A549 (cell line): Measurements from ENCODE around the gene RALGDS. TPM values are rescaled to one million over a fixed set of nuclear protein-coding genes. Genes with fewer than 3 reads are reported as not detected.

Experiments
- ATAC-seq, 2 experiments: fragments of 200-7000 bp in 1 of 2; fragments of >200 bp in 1 of 2; cut with Nextera tagmentation in 1 of 2; cut with Tn5 transposase in 1 of 2; 3 replicates each; pipeline versions ENCODE4 v1.8.0 to v1.9.1; 2018 to 2020; ENCODE audit warnings: mild to moderate bottlenecking in 1 of 2, moderate library complexity in 1 of 2
- CTCF ChIA-PET: fragments of 300-600 bp; sonication (Branson Sonifier 250); formaldehyde crosslinking; extraction: SDS; loops from one replicate; lab custom pipeline; 2021; ENCODE audit warnings: antibody characterized with exemption, inconsistent platforms; lab: Yijun Ruan, JAX
- POLR2A ChIA-PET: fragments of 350-600 bp; formaldehyde crosslinking; extraction: SDS; loops from one replicate; lab custom pipeline; 2021; ENCODE audit warnings: antibody characterized with exemption, inconsistent platforms; lab: Yijun Ruan, JAX
- DNase-seq, 2 experiments: peaks; one replicate each; pipeline versions ENCODE4 v3.0.0 to v3.0.0-alpha.2; 2011 to 2016; ENCODE audit warnings: low read depth in 1 of 2, low spot score in 1 of 2
- FAIRE-seq: peaks from 2 replicates; lab custom pipeline; 2011; peaks lifted over from hg19 to GRCh38; lab: Jason Lieb, UNC
- H3K27ac ChIP-seq, 2 experiments: fragments of >200 bp; sonication (Bioruptor Twin); formaldehyde crosslinking; 3 replicates each; pipeline ENCODE4 v1.5.1; 2016 to 2017
- H3K4me1 ChIP-seq: fragments of >200 bp; sonication (Bioruptor Twin); formaldehyde crosslinking; 3 replicates; pipeline ENCODE4 v1.6.1; 2016
- H3K4me2 ChIP-seq: fragments of >200 bp; sonication (Bioruptor Twin); formaldehyde crosslinking; 3 replicates; pipeline ENCODE4 v1.6.1; 2016
- H3K4me3 ChIP-seq: fragments of >200 bp; sonication (Bioruptor Twin); formaldehyde crosslinking; 3 replicates; pipeline ENCODE4 v1.5.1; 2016
- H3K9me3 ChIP-seq: fragments of >200 bp; sonication (Bioruptor Twin); formaldehyde crosslinking; 3 replicates; pipeline ENCODE4 v1.6.1; 2016
- CBX2 ChIP-seq: fragments of 200-600 bp; sonication (generic); IDR thresholded peaks from 2 replicates; pipeline ENCODE4 v1.6.1; 2016; ENCODE audit warnings: low read depth, mild to moderate bottlenecking, borderline replicate concordance
- CHD2 ChIP-seq: fragments of 150-350 bp; IDR thresholded peaks from 2 replicates; pipeline ENCODE4 v1.6.1; 2014; ENCODE audit warnings: low read length; ENCODE audit not compliant: partially characterized antibody
- CHD4 ChIP-seq: fragments of 200-600 bp; sonication (generic); IDR thresholded peaks from 2 replicates; pipeline ENCODE4 v1.6.1; 2016; ENCODE audit warnings: antibody characterized with exemption, mild to moderate bottlenecking, borderline replicate concordance
- CTCF ChIP-seq: fragments of >200 bp; sonication (Bioruptor Twin); formaldehyde crosslinking; IDR thresholded peaks from 3 replicates; pipeline ENCODE4 v1.5.1; 2016
- EHF ChIP-seq: fragments of 250-450 bp; sonication (Bioruptor Pico); IDR thresholded peaks from 2 replicates; pipeline ENCODE4 v1.5.0; 2020; ENCODE audit warnings: mild to moderate bottlenecking
- EP300 ChIP-seq, 2 experiments: fragments of >200 bp; sonication (Bioruptor Twin); formaldehyde crosslinking; IDR thresholded peaks; 2 replicates in 1 of 2; 3 replicates in 1 of 2; pipeline ENCODE4 v1.6.1; 2016 to 2017
- FOXS1 ChIP-seq: fragments of 250-450 bp; sonication (Bioruptor Pico); IDR thresholded peaks from 2 replicates; pipeline ENCODE4 v1.5.0; 2020; ENCODE audit warnings: mild to moderate bottlenecking, moderate library complexity
- HES2 ChIP-seq: fragments of >200 bp; sonication (Bioruptor Twin); formaldehyde crosslinking; IDR thresholded peaks from 2 replicates; pipeline ENCODE4 v1.6.1; 2016
- HOXA7 ChIP-seq: fragments of 250-450 bp; sonication (Bioruptor Pico); IDR thresholded peaks from 2 replicates; pipeline ENCODE4 v1.5.0; 2020; ENCODE audit warnings: mild to moderate bottlenecking, moderate library complexity
- JUN ChIP-seq, 2 experiments: fragments of >200 bp; sonication (Bioruptor Twin); formaldehyde crosslinking; IDR thresholded peaks; 2 replicates in 1 of 2; 3 replicates in 1 of 2; pipeline ENCODE4 v1.6.1; 2016 to 2017
- KDM1A ChIP-seq: fragments of 200-600 bp; sonication (generic); IDR thresholded peaks from 2 replicates; pipeline ENCODE4 v1.6.1; 2016; ENCODE audit warnings: low read depth, mild to moderate bottlenecking
- MAZ ChIP-seq: fragments of 150-350 bp; IDR thresholded peaks from 2 replicates; pipeline ENCODE4 v1.6.1; 2014; ENCODE audit warnings: antibody characterized with exemption, low read depth, low read length, borderline replicate concordance
- NR3C1 ChIP-seq: fragments of >200 bp; sonication (Bioruptor Twin); formaldehyde crosslinking; IDR thresholded peaks from 3 replicates; pipeline ENCODE4 v1.6.1; 2017
- REST ChIP-seq: fragments of 200-600 bp; sonication (generic); IDR thresholded peaks from 2 replicates; pipeline ENCODE4 v1.6.1; 2016; ENCODE audit warnings: antibody characterized with exemption, mild to moderate bottlenecking, moderate library complexity
- RFX5 ChIP-seq: fragments of 450-650 bp; IDR thresholded peaks from 2 replicates; pipeline ENCODE4 v1.7.1; 2014; ENCODE audit warnings: antibody characterized with exemption, mild to moderate bottlenecking, moderate library complexity
- RNF2 ChIP-seq: fragments of 200-600 bp; sonication (generic); IDR thresholded peaks from 2 replicates; pipeline ENCODE4 v1.6.1; 2016; ENCODE audit warnings: low read depth, mild to moderate bottlenecking, antibody characterized with exemption, moderate library complexity, borderline replicate concordance
- TFCP2L1 ChIP-seq: fragments of 250-450 bp; sonication (Bioruptor Pico); IDR thresholded peaks from 2 replicates; pipeline ENCODE4 v1.5.0; 2021; ENCODE audit warnings: mild to moderate bottlenecking
- USF2 ChIP-seq: fragments of 450-650 bp; IDR thresholded peaks from 2 replicates; pipeline ENCODE4 v1.6.1; 2014; ENCODE audit warnings: antibody characterized with exemption
- ZNF302 ChIP-seq: fragments of 250-450 bp; sonication (Bioruptor Pico); IDR thresholded peaks from 2 replicates; pipeline ENCODE4 v1.9.0; 2021; ENCODE audit warnings: inconsistent platforms, mild to moderate bottlenecking, moderate library complexity
- ZSCAN20 ChIP-seq: fragments of 250-450 bp; sonication (Bioruptor Pico); IDR thresholded peaks from 2 replicates; pipeline ENCODE4 v1.8.0; 2022; ENCODE audit warnings: mild to moderate bottlenecking, moderate library complexity
- WGBS: methylation state at CpG from one replicate; pipeline ENCODE4 v1.1.6; 2017; ENCODE audit errors: missing lambda C conversion rate; 5-methylcytosine and 5-hydroxymethylcytosine counted together
- polyA plus RNA-seq, 4 experiments: library from polyadenylated mRNA; depleted of rRNA in 3 of 4; stranded (reverse); fragments of >200 nt; fragmentation: RNase III in 1 of 4; extraction: RNeasy Plus Mini Kit Qiagen cat#74134 plus additional on column Dnase treatment in 1 of 4; gene quantifications; 2 replicates in 3 of 4; 3 replicates in 1 of 4; pipeline ENCODE4 v1.2.3, GENCODE V29; 2011 to 2017

The RALGDS gene
- polyA plus RNA-seq, 2 of the 4 experiments (the other 2 are of a cell fraction): 8.9 to 12.1 TPM

GRCh38 chr9:133106511-133107244 is 14.4 kb downstream of the RALGDS start:
- H3K4me1 ChIP-seq: peaks cover 5% of the 10 kb centered on the region; the same call in 1 of the 3 replicates
- H3K27ac ChIP-seq: no peak overlapping the region
- H3K4me3 ChIP-seq: no peak overlapping the region
- H3K9me3 ChIP-seq: no peaks in the 10 kb centered on the region
- TF ChIP-seq RNF2: no peak
- TF ChIP-seq EHF: no peak
- TF ChIP-seq FOXS1 (CRISPR knock-in tag): no peak
- no peak for TF ChIP-seq KDM1A
- no peak for TF ChIP-seq ZSCAN20 (CRISPR knock-in tag)
- TF ChIP-seq CBX2: no peak
- no peak for ATAC-seq
- CTCF ChIA-PET: interaction anchor here (0.6 to 30.3 kb wide), 10 partner anchors 11 to 132 kb away, joined by 3 to 1284 read pairs (median 4); no protein-coding TSS in a partner anchor
- POLR2A ChIA-PET: no interaction called here
- DNase-seq: no peak
- 94% methylated on average over 12 of the region's 17 CpGs for WGBS
- H3K4me2 ChIP-seq: no peak overlapping the region
- no peak for FAIRE-seq

GRCh38 chr9:133105461-133105770 is 15.6 kb downstream of the RALGDS start:
- Histone ChIP-seq H3K9me3 (no peaks in the 10 kb centered on the region), H3K27ac (no peak overlapping the region), H3K4me2 (no peak overlapping the region), H3K4me3 (no peak overlapping the region), H3K4me1 (peaks cover 5% of the 10 kb centered on the region; the same call in 1 of the 3 replicates)
- ChIA-PET POLR2A (no interaction called here), CTCF (interaction anchor here (1.0 to 30.3 kb wide), 7 partner anchors 9 to 83 kb away, joined by 3 to 1284 read pairs (median 3); no protein-coding TSS in a partner anchor)
- DNase-seq (no peak), FAIRE-seq (no peak), ATAC-seq (no peak)
- TF ChIP-seq REST: no peak
- no peak for TF ChIP-seq TFCP2L1 (CRISPR knock-in tag)
- TF ChIP-seq HES2: no peak
- no peak for TF ChIP-seq KDM1A
- TF ChIP-seq CTCF: no peak
- TF ChIP-seq RFX5: no peak
- 95% methylated on average over 6 of the region's 7 CpGs for WGBS

GRCh38 chr9:133104718-133105460 is 16.2 kb downstream of the RALGDS start:
- CTCF ChIA-PET: interaction anchor here (1.0 to 30.3 kb wide), 5 partner anchors 10 to 38 kb away, joined by 3 to 1284 read pairs (median 39); no protein-coding TSS in a partner anchor
- peaks cover 5% of the 10 kb centered on the region; the same call in 1 of the 3 replicates for H3K4me1 ChIP-seq
- H3K4me3 ChIP-seq: no peak overlapping the region
- H3K9me3 ChIP-seq: no peaks in the 10 kb centered on the region
- ATAC-seq (no peak), DNase-seq (no peak), FAIRE-seq (no peak)
- H3K27ac ChIP-seq: no peak overlapping the region
- WGBS: 92% methylated on average over 11 of the region's 15 CpGs
- H3K4me2 ChIP-seq: no peak overlapping the region
- POLR2A ChIA-PET: no interaction called here
- TF ChIP-seq RFX5: no peak
- no peak for TF ChIP-seq ZSCAN20 (CRISPR knock-in tag)
- TF ChIP-seq MAZ: no peak
- TF ChIP-seq REST: no peak
- TF ChIP-seq EP300 (IDR thresholded peaks at IDR 0.05): no peak
- no peak for TF ChIP-seq ZNF302 (CRISPR knock-in tag)
- TF ChIP-seq CHD4: no peak
- TF ChIP-seq HOXA7 (CRISPR knock-in tag): no peak
- TF ChIP-seq USF2: no peak
- TF ChIP-seq NR3C1: no peak
- TF ChIP-seq FOXS1 (CRISPR knock-in tag): no peak
- TF ChIP-seq JUN (IDR thresholded peaks at IDR 0.05): no peak
- TF ChIP-seq CHD2: no peak
- TF ChIP-seq RNF2: no peak
